ENCODE data around the gene FAM83B.

- TF ChIP-seq POLR2A (IDR thresholded peaks at IDR 0.05), result no peak
- TF ChIP-seq, protein P1, sequence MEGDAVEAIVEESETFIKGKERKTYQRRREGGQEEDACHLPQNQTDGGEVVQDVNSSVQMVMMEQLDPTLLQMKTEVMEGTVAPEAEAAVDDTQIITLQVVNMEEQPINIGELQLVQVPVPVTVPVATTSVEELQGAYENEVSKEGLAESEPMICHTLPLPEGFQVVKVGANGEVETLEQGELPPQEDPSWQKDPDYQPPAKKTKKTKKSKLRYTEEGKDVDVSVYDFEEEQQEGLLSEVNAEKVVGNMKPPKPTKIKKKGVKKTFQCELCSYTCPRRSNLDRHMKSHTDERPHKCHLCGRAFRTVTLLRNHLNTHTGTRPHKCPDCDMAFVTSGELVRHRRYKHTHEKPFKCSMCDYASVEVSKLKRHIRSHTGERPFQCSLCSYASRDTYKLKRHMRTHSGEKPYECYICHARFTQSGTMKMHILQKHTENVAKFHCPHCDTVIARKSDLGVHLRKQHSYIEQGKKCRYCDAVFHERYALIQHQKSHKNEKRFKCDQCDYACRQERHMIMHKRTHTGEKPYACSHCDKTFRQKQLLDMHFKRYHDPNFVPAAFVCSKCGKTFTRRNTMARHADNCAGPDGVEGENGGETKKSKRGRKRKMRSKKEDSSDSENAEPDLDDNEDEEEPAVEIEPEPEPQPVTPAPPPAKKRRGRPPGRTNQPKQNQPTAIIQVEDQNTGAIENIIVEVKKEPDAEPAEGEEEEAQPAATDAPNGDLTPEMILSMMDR (IDR thresholded peaks at IDR 0.05), result no peak
Observed at GRCh38 chr6:54909184-54909583, 62.6 kb downstream of the FAM83B start.
